Mucosa of rectum (tissue), 2 donors: ENCODE measurements around the gene PCYT2.
A peak's percentile ranks its signal among the peaks of the same experiment; 100 is the strongest.

Source experiments
- H3K27ac ChIP-seq, 2 donors: one replicate each; pipeline ENCODE4 v1.7.0; 2013; ENCODE audit warnings: inconsistent platforms in 2 of 2, low read depth in 2 of 2, low read length in 2 of 2
- H3K27me3 ChIP-seq, 2 donors: one replicate each; pipeline ENCODE4 v1.7.0; 2013; ENCODE audit warnings: low read length in 2 of 2; ENCODE audit not compliant: control insufficient read depth in 2 of 2, insufficient read depth in 2 of 2
- H3K36me3 ChIP-seq, 2 donors: one replicate each; pipeline ENCODE4 v1.7.0; 2013; ENCODE audit warnings: low read length in 2 of 2; ENCODE audit not compliant: control insufficient read depth in 2 of 2, insufficient read depth in 2 of 2
- H3K4me1 ChIP-seq, 2 donors: one replicate each; pipeline ENCODE4 v1.7.0; 2013; ENCODE audit warnings: low read length in 2 of 2, mild to moderate bottlenecking in 1 of 2; ENCODE audit not compliant: control insufficient read depth in 2 of 2, insufficient read depth in 2 of 2
- H3K4me3 ChIP-seq, 2 donors: one replicate each; pipeline ENCODE4 v1.7.0; 2013; ENCODE audit warnings: low read length in 2 of 2
- H3K9ac ChIP-seq, 2 donors: one replicate each; pipeline ENCODE4 v1.7.0; 2013; ENCODE audit warnings: low read length in 2 of 2, low read depth in 1 of 2, mild to moderate bottlenecking in 1 of 2
- H3K9me3 ChIP-seq, 2 donors: one replicate each; pipeline ENCODE4 v1.7.0; 2013; ENCODE audit warnings: low read length in 2 of 2; ENCODE audit not compliant: control insufficient read depth in 2 of 2
- donor health status: healthy.
- donor health status: Normal muscosa, but diverticular disease.

Gene PCYT2

GRCh38 chr17:81909966-81910839 is 996 bp downstream of the PCYT2 start:
- peak overlapping the region; percentile 61 to 76 for H3K9ac ChIP-seq
- no peaks in the 10 kb centered on the region for H3K9me3 ChIP-seq
- H3K4me1 ChIP-seq = peaks cover 10% of the 10 kb centered on the region in 2 donors
- H3K4me3 ChIP-seq = peak overlapping the region; percentile 76 to 79
- peak overlapping the region; percentile 58 to 77 for H3K27ac ChIP-seq
- no peaks in the 10 kb centered on the region for H3K27me3 ChIP-seq
- peaks cover 38 to 50% of the 10 kb centered on the region in 2 donors for H3K36me3 ChIP-seq

DNA sequence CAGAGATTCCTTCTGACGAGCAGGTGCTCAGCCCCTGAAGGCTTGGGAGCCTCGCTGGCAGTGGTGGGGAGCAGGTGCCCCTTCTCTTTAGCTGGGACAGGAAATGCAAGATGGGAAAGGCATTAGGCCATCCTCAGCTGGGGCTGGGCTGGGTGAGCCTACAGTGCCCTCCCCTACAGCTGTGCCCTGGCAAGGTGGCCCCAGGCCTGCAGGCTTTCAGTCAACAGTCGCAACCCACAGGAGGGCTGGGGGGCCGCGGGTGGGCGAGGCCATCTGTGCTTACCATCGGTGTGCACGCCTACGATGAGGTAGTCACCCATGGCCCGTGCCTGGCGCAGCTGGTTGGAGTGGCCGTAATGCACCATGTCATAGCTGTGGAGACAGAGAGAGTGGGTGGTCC is 2.0 kb downstream of the PCYT2 start:
- Histone ChIP-seq H3K27me3 (no peaks in the 10 kb centered on the region), H3K4me1 (peaks cover 10% of the 10 kb centered on the region in 2 donors), H3K9me3 (no peaks in the 10 kb centered on the region), H3K4me3 (no peak overlapping the region), H3K36me3 (peaks cover 30 to 46% of the 10 kb centered on the region in 2 donors), H3K9ac (no peak overlapping the region), H3K27ac (no peak overlapping the region)

DNA sequence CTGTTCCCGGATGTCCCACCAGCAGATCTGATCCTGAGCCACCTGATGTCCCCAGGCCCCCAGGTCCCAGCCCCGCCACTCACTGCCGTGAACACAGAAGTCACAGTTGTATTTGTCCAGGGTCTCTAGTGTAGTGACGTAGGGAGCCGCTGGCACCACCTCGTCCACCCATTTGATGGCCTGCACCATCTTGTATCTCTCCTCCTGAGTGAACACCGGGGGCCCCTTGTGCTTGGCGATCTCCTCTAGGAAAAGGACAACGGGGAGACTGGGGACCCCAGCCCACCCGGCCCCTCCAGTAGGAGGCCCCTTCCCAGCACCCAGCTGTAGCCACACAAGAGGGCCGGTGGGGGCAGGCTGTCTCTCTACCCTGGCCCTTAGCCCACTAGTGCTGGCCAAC is 2.4 kb downstream of the PCYT2 start:
- Histone ChIP-seq H3K27me3 (no peaks in the 10 kb centered on the region), H3K36me3 (peaks cover 25 to 43% of the 10 kb centered on the region in 2 donors), H3K4me1 (peaks cover 10% of the 10 kb centered on the region in 2 donors), H3K27ac (no peak overlapping the region), H3K4me3 (no peak overlapping the region), H3K9ac (no peak overlapping the region), H3K9me3 (no peaks in the 10 kb centered on the region)

DNA sequence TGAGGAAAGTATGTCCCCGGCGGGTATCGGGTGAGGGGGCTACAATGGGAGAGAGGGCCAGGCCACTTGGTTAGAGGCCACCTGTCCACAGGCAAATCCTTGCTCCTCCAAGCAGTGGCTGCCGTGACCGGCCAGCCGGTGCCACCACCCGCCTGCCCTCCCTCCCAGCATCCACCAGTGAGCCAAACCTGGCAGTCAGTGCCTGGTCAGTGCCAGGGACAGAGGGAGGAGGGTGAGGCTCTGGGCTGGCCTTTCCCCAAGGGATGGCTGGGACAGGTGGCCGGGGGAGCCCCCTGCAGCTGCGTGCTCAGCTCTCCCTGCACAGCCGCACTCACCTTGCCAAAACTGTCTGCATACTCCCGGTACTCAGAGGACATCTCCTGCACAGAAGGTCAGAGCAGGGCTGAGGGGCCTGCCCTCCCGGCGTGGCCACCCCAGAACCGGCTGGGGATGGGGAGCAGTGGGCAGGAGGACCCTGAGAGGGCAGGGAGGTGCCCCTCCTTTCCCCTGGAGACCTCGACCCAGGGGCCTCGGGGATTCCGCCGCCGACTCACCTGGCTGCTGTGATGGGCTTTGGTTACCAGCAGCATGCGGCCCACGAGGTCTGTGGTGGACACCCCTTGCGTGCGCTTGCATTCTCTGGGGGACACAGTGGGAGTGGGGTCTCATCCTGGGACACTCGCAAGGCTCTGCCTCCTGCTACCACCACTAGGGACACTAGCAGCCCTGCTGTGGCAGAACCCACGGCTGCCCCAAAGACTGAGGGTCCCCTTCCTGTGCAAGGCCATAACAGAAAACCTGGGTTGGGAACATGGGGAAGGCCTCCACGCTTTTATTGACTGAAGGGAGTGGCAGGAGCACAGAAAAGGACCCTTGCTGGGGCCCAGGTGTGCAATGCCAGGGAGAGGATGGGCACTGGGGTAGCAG is 3.7 kb downstream of the PCYT2 start:
- Histone ChIP-seq H3K27ac (no peak overlapping the region), H3K4me1 (peaks cover 10 to 13% of the 10 kb centered on the region in 2 donors), H3K9me3 (no peaks in the 10 kb centered on the region), H3K9ac (no peak overlapping the region), H3K27me3 (no peaks in the 10 kb centered on the region), H3K4me3 (no peak overlapping the region), H3K36me3 (peaks cover 12 to 31% of the 10 kb centered on the region in 2 donors)

GRCh38 chr17:81906476-81907218 is 4.6 kb downstream of the PCYT2 start:
- no peaks in the 10 kb centered on the region for H3K27me3 ChIP-seq
- H3K36me3 ChIP-seq = peaks cover 8 to 26% of the 10 kb centered on the region in 2 donors
- no peaks in the 10 kb centered on the region for H3K9me3 ChIP-seq
- no peak overlapping the region for H3K27ac ChIP-seq
- H3K4me3 ChIP-seq = no peak overlapping the region
- no peak overlapping the region for H3K9ac ChIP-seq
- H3K4me1 ChIP-seq = peaks cover 10 to 13% of the 10 kb centered on the region in 2 donors

GRCh38 chr17:81905993-81906392 is 5.2 kb downstream of the PCYT2 start:
- H3K36me3 ChIP-seq = peaks cover 8 to 26% of the 10 kb centered on the region in 2 donors
- no peak overlapping the region for H3K9ac ChIP-seq
- peaks cover 10 to 13% of the 10 kb centered on the region in 2 donors for H3K4me1 ChIP-seq

GRCh38 chr17:81905424-81905875 is 5.7 kb downstream of the PCYT2 start:
- Histone ChIP-seq H3K4me3 (no peak overlapping the region), H3K9ac (no peak overlapping the region), H3K4me1 (peaks cover 7 to 10% of the 10 kb centered on the region in 2 donors), H3K27me3 (peaks cover 0 to 3% of the 10 kb centered on the region in 2 donors), H3K27ac (no peak overlapping the region), H3K36me3 (peaks cover 9 to 27% of the 10 kb centered on the region in 2 donors), H3K9me3 (no peaks in the 10 kb centered on the region)

More at GRCh38 chr17:81905993-81906392, 5.2 kb downstream of the PCYT2 start:
- Histone ChIP-seq H3K4me3 (no peak overlapping the region), H3K9me3 (no peaks in the 10 kb centered on the region), H3K27ac (no peak overlapping the region), H3K27me3 (peaks cover 0 to 3% of the 10 kb centered on the region in 2 donors)

- peaks cover 0 to 3% of the 10 kb centered on the region in 2 donors for H3K27me3 ChIP-seq
- no peak overlapping the region for H3K9ac ChIP-seq
- peaks cover 15 to 32% of the 10 kb centered on the region in 2 donors for H3K36me3 ChIP-seq
- H3K9me3 ChIP-seq = no peaks in the 10 kb centered on the region
- no peak overlapping the region for H3K27ac ChIP-seq
- peaks cover under 1 to 3% of the 10 kb centered on the region in 2 donors for H3K4me1 ChIP-seq
- no peak overlapping the region for H3K4me3 ChIP-seq
Measured at GRCh38 chr17:81904600-81905423, 6.4 kb downstream of the PCYT2 start.
